ENCODE results near the gene PIK3C3.
"Not testable (repeated sequence)": the region's sequence is repeated elsewhere in the genome, so short reads cannot be mapped to it uniquely, and the experiment has no call there.

PIK3C3 gene

DNA sequence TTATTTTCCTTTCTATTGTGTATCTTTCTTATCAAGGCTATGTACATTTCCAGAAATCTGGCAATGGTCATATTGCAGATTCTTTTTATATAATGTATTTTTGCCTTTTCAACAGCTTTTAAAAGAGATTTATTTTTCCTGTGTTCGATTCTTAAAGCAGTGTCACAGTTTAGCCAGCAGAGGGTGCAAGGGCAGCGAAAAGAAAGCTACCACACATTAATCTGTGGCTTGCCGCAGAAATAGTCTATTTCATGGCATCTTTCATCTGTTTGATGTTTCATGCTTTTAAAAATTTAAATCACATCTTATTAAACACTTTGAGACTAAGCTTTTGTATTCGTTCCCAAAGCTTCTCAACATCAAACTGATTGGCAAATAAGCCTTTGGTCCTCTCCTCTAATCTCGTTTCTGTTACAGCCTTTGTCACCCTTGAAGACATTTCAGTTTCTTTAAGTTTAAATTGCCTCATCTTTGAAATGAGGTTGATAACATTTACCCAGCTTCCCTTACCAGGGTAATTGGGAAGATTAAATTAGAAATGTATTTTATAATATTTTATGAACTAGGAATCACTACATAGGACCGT, 73.3 kb downstream of the PIK3C3 start:
- no peaks in the 10 kb centered on the region for H3K27me3 ChIP-seq (ENCODE audit: insufficient read depth, low read length)
- no peaks in the 10 kb centered on the region for H3K4me1 ChIP-seq (ENCODE audit: insufficient read depth, low read length)
- peaks cover 29% of the 10 kb centered on the region for H3K36me3 ChIP-seq (ENCODE audit: insufficient read depth, low read depth, low read length)
- no peak overlapping the region for H3K27ac ChIP-seq (ENCODE audit: low read length)
- H3K9ac ChIP-seq (ENCODE audit: low read depth, low read length), result no peak overlapping the region
- no peak overlapping the region for H3K4me3 ChIP-seq (ENCODE audit: low read length)
- H3K9me3 ChIP-seq (ENCODE audit: insufficient read depth, low read depth, low read length), result no peaks in the 10 kb centered on the region

- Histone ChIP-seq H3K4me1 (ENCODE audit: insufficient read depth, low read length) (no peaks in the 10 kb centered on the region), H3K27me3 (ENCODE audit: insufficient read depth, low read length) (no peaks in the 10 kb centered on the region), H3K27ac (ENCODE audit: low read length) (no peak overlapping the region), H3K9me3 (ENCODE audit: insufficient read depth, low read depth, low read length) (no peaks in the 10 kb centered on the region), H3K36me3 (ENCODE audit: insufficient read depth, low read depth, low read length) (peaks cover 36% of the 10 kb centered on the region), H3K4me3 (ENCODE audit: low read length) (no peak overlapping the region), H3K9ac (ENCODE audit: low read depth, low read length) (no peak overlapping the region)
Observed at GRCh38 chr18:42029092-42029491, 74.1 kb downstream of the PIK3C3 start.

- Histone ChIP-seq H3K36me3 (ENCODE audit: insufficient read depth, low read depth, low read length) (peaks cover 52% of the 10 kb centered on the region), H3K9ac (ENCODE audit: low read depth, low read length) (no peak overlapping the region), H3K4me3 (ENCODE audit: low read length) (no peak overlapping the region), H3K4me1 (ENCODE audit: insufficient read depth, low read length) (no peaks in the 10 kb centered on the region), H3K27ac (ENCODE audit: low read length) (no peak overlapping the region), H3K27me3 (ENCODE audit: insufficient read depth, low read length) (no peaks in the 10 kb centered on the region), H3K9me3 (ENCODE audit: insufficient read depth, low read depth, low read length) (no peaks in the 10 kb centered on the region)
Observed at GRCh38 chr18:42030586-42031182, 75.7 kb downstream of the PIK3C3 start.

DNA sequence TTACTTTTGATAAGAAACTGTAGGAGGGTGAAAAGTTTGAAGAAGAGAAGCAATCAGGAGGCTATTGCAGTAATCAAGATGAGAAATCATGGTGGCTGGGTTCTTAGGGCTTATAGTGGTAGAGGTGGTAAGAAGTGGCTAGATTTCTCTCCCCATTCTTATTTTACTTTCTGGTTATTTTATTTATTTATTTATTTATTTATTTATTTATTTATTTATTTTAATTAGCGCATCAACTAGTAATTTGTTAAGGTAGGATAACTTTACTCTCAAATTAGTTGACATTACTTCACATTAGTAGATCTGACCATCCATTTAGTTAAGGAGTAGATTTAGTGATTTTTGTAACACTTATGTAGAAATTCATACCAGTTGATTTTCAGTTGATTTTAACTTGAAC, 77.4 kb downstream of the PIK3C3 start:
- H3K27ac ChIP-seq (ENCODE audit: low read length), result no peak overlapping the region
- no peaks in the 10 kb centered on the region for H3K27me3 ChIP-seq (ENCODE audit: insufficient read depth, low read length)
- no peak overlapping the region for H3K4me3 ChIP-seq (ENCODE audit: low read length)
- H3K9ac ChIP-seq (ENCODE audit: low read depth, low read length), result no peak overlapping the region
- H3K4me1 ChIP-seq (ENCODE audit: insufficient read depth, low read length), result no peaks in the 10 kb centered on the region
- peaks cover 62% of the 10 kb centered on the region for H3K36me3 ChIP-seq (ENCODE audit: insufficient read depth, low read depth, low read length)
- no peaks in the 10 kb centered on the region for H3K9me3 ChIP-seq (ENCODE audit: insufficient read depth, low read depth, low read length)

GRCh38 chr18:42033137-42033810, 78.2 kb downstream of the PIK3C3 start:
- peaks cover 70% of the 10 kb centered on the region for H3K36me3 ChIP-seq (ENCODE audit: insufficient read depth, low read depth, low read length)
- no peak overlapping the region for H3K27ac ChIP-seq (ENCODE audit: low read length)
- H3K4me3 ChIP-seq (ENCODE audit: low read length), result no peak overlapping the region
- H3K9ac ChIP-seq (ENCODE audit: low read depth, low read length), result no peak overlapping the region
- H3K9me3 ChIP-seq (ENCODE audit: insufficient read depth, low read depth, low read length), result no peaks in the 10 kb centered on the region
- no peaks in the 10 kb centered on the region for H3K4me1 ChIP-seq (ENCODE audit: insufficient read depth, low read length)
- H3K27me3 ChIP-seq (ENCODE audit: insufficient read depth, low read length), result no peaks in the 10 kb centered on the region

DNA sequence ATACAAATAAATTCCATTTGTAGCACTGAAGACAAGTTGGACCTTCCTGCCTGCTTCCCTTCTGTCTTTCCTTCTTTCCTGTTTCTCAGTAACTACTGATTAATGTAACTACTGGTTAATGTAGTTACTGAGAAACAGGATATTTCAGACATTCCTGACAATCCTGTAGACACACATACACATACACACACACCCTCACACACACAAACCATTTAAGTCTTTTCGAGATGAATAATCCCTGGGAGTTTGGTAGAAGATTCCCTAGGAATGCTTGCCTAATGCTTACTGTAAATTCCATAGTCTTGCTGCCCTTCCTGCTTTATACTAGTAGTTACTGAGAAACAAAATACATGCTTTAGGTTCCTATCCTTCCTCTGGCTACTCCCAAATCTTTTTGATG, 83.9 kb downstream of the PIK3C3 start:
- Histone ChIP-seq H3K36me3 (ENCODE audit: insufficient read depth, low read depth, low read length) (peaks cover 87% of the 10 kb centered on the region), H3K9me3 (ENCODE audit: insufficient read depth, low read depth, low read length) (no peaks in the 10 kb centered on the region), H3K27me3 (ENCODE audit: insufficient read depth, low read length) (no peaks in the 10 kb centered on the region), H3K27ac (ENCODE audit: low read length) (no peak overlapping the region), H3K4me3 (ENCODE audit: low read length) (no peak overlapping the region), H3K4me1 (ENCODE audit: insufficient read depth, low read length) (no peaks in the 10 kb centered on the region), H3K9ac (ENCODE audit: low read depth, low read length) (no peak overlapping the region)

DNA sequence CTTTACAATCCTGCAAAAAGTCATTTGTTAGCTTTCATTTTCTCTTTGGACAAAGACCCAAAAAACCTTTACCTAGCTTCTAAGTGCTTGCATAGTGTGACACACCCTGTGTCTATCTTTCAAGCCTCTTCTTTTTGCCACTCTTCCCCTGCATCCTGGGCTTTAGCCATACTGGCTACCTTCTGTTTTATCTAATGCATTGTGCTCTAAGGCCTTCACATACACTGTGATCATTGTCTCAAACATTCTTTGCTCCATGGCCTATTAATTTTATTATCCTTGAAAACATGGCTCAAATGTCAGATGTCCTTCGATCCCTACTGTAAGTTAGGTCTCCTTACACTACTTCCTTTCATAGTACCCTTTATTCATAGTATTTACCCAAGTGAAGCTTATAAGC, 84.4 kb downstream of the PIK3C3 start:
- Histone ChIP-seq H3K4me3 (ENCODE audit: low read length) (no peak overlapping the region), H3K36me3 (ENCODE audit: insufficient read depth, low read depth, low read length) (peaks cover 82% of the 10 kb centered on the region), H3K4me1 (ENCODE audit: insufficient read depth, low read length) (no peaks in the 10 kb centered on the region), H3K9ac (ENCODE audit: low read depth, low read length) (no peak overlapping the region), H3K27ac (ENCODE audit: low read length) (no peak overlapping the region), H3K9me3 (ENCODE audit: insufficient read depth, low read depth, low read length) (no peaks in the 10 kb centered on the region), H3K27me3 (ENCODE audit: insufficient read depth, low read length) (no peaks in the 10 kb centered on the region)

DNA sequence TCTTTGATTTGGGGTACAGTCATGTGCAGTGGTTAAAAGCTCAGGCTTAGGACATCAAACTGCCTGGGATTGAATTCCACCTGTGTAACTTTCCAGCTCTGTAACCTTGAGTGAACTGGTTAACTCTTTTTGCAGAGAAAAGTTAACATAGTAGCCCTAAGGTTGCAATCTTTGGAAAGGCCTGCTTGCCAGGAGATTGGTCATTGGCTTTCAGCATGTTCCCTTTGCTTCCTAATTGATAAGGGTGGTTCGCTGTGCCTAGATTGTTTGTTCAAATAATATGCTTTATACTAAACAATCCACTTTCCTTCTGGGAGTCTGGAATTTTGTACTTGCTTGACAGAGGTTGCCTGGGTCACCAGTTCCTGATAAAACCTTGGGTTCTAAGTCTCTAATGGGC, 86.8 kb downstream of the PIK3C3 start:
- Histone ChIP-seq H3K27me3 (ENCODE audit: insufficient read depth, low read length) (no peaks in the 10 kb centered on the region), H3K36me3 (ENCODE audit: insufficient read depth, low read depth, low read length) (peaks cover 60% of the 10 kb centered on the region), H3K4me1 (ENCODE audit: insufficient read depth, low read length) (no peaks in the 10 kb centered on the region), H3K27ac (ENCODE audit: low read length) (no peak overlapping the region), H3K9ac (ENCODE audit: low read depth, low read length) (no peak overlapping the region), H3K9me3 (ENCODE audit: insufficient read depth, low read depth, low read length) (no peaks in the 10 kb centered on the region), H3K4me3 (ENCODE audit: low read length) (no peak overlapping the region)

- Histone ChIP-seq H3K4me3 (ENCODE audit: low read length) (no peak overlapping the region), H3K9me3 (ENCODE audit: insufficient read depth, low read depth, low read length) (no peaks in the 10 kb centered on the region), H3K9ac (ENCODE audit: low read depth, low read length) (no peak overlapping the region), H3K27ac (ENCODE audit: low read length) (no peak overlapping the region), H3K27me3 (ENCODE audit: insufficient read depth, low read length) (no peaks in the 10 kb centered on the region), H3K36me3 (ENCODE audit: insufficient read depth, low read depth, low read length) (peaks cover 36% of the 10 kb centered on the region), H3K4me1 (ENCODE audit: insufficient read depth, low read length) (no peaks in the 10 kb centered on the region)
Observed at GRCh38 chr18:42045346-42045745, 90.3 kb downstream of the PIK3C3 start.

DNA sequence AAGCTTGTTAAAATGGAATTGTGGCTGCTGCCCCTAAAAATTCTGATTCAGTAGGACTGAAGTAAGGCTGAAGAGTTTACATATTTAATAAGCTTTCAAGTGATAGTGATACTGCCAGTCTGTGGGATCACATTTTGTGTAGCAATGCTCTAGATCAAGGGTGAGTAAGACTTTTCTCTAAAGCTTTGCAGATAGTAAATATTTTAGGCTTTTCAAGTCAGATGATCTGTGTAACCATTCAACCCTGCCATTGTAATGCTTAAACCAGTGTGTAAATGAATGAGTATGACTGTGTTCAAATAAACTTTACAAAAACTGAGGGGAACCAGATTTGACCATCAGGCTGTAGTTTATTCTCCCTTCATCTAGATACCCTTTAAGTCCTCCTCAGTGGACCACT, 92.7 kb downstream of the PIK3C3 start:
- H3K4me3 ChIP-seq (ENCODE audit: low read length), result no peak overlapping the region
- H3K9ac ChIP-seq (ENCODE audit: low read depth, low read length), result no peak overlapping the region
- H3K27me3 ChIP-seq (ENCODE audit: insufficient read depth, low read length), result no peaks in the 10 kb centered on the region
- H3K9me3 ChIP-seq (ENCODE audit: insufficient read depth, low read depth, low read length), result no peaks in the 10 kb centered on the region
- peaks cover 21% of the 10 kb centered on the region for H3K36me3 ChIP-seq (ENCODE audit: insufficient read depth, low read depth, low read length)
- no peak overlapping the region for H3K27ac ChIP-seq (ENCODE audit: low read length)
- H3K4me1 ChIP-seq (ENCODE audit: insufficient read depth, low read length), result no peaks in the 10 kb centered on the region

GRCh38 chr18:42048158-42048557, 93.1 kb downstream of the PIK3C3 start:
- peaks cover 21% of the 10 kb centered on the region for H3K36me3 ChIP-seq (ENCODE audit: insufficient read depth, low read depth, low read length)
- no peak overlapping the region for H3K27ac ChIP-seq (ENCODE audit: low read length)
- no peaks in the 10 kb centered on the region for H3K9me3 ChIP-seq (ENCODE audit: insufficient read depth, low read depth, low read length)
- H3K9ac ChIP-seq (ENCODE audit: low read depth, low read length), result no peak overlapping the region
- H3K4me1 ChIP-seq (ENCODE audit: insufficient read depth, low read length), result no peaks in the 10 kb centered on the region
- H3K4me3 ChIP-seq (ENCODE audit: low read length), result no peak overlapping the region
- no peaks in the 10 kb centered on the region for H3K27me3 ChIP-seq (ENCODE audit: insufficient read depth, low read length)

GRCh38 chr18:42049536-42049935, 94.5 kb downstream of the PIK3C3 start:
- peaks cover 14% of the 10 kb centered on the region for H3K36me3 ChIP-seq (ENCODE audit: insufficient read depth, low read depth, low read length)
- H3K27me3 ChIP-seq (ENCODE audit: insufficient read depth, low read length); H3K9me3 ChIP-seq (ENCODE audit: insufficient read depth, low read depth, low read length); H3K27ac ChIP-seq (ENCODE audit: low read length); H3K4me1 ChIP-seq (ENCODE audit: insufficient read depth, low read length); H3K9ac ChIP-seq (ENCODE audit: low read depth, low read length); H3K4me3 ChIP-seq (ENCODE audit: low read length): not testable (repeated sequence)
